Measurements from ENCODE around the gene ME2. TPM values are rescaled to one million over a fixed set of nuclear protein-coding genes. Genes with fewer than 3 reads are reported as not detected.

The ME2 gene
- total RNA-seq, 1 experiment from 2014 or later = 49.0 TPM

- H3K4me2 ChIP-seq (ENCODE audit: low read length) = no peak overlapping the region
- ATAC-seq (peak; percentile 45; the same call in 1 of the 2 replicates), DNase-seq (ENCODE audit: low read depth, low spot score) (no peak)
- no peaks in the 10 kb centered on the region for H3K9me2 ChIP-seq (ENCODE audit: insufficient read depth)
- peak; percentile 17 to 40 (median 35); a peak in 3 of 6 replicates for TF ChIP-seq CTCF (IDR thresholded peaks at IDR 0.05 in 2 of 3, conservative IDR thresholded peaks at IDR 0.05 in 1 of 3; ENCODE audit: borderline replicate concordance in 1 of 3, insufficient read depth in 1 of 3, low read depth in 2 of 3, low read length in 2 of 3)
- TF ChIP-seq RAD21 (IDR thresholded peaks at IDR 0.05; ENCODE audit: low read depth) = peak; percentile 59
- TF ChIP-seq SRF (IDR thresholded peaks at IDR 0.05; ENCODE audit: low read depth) = no peak
- H3K9me3 ChIP-seq (ENCODE audit: control insufficient read depth in 1 of 2, insufficient read depth in 1 of 2, low read depth in 1 of 2, low read length in 2 of 2) = no peaks in the 10 kb centered on the region
- no peak overlapping the region for H3K9ac ChIP-seq (ENCODE audit: low read length)
- no TSS peak for BruUV-seq (replicated peaks)
- ChIA-PET CTCF (interaction anchor here (1.0 to 1.8 kb wide), 5 partner anchors 12 to 48 kb away, joined by 3 to 8 read pairs (median 4); partner anchors contain the start of gene ME2), POLR2A (interaction anchor here (1.2 kb wide), 1 partner anchor 161 kb away, joined by 3 read pairs; no protein-coding TSS in a partner anchor), RAD21 (ENCODE audit: low non-redundant PET in 1 of 2, low total read pairs in 2 of 2, uncharacterized antibody in 2 of 2, unreplicated experiment in 2 of 2) (interaction anchor here (0.7 to 1.4 kb wide), 2 partner anchors 46 to 82 kb away, joined by 3 to 5 read pairs; no protein-coding TSS in a partner anchor)
- no peak overlapping the region for H2AFZ ChIP-seq (ENCODE audit: low read depth, low read length, poor library complexity, severe bottlenecking)
- no peaks in the 10 kb centered on the region for H3K79me2 ChIP-seq (ENCODE audit: insufficient read depth, low read length)
- H3K4me3 ChIP-seq (replicated peaks in 1 of 2; ENCODE audit: low read depth in 1 of 2, low read length in 2 of 2) = no peak overlapping the region
- H3K4me1 ChIP-seq (ENCODE audit: control insufficient read depth in 1 of 2, insufficient read depth in 2 of 2, low read length in 2 of 2) = peaks cover 25 to 39% of the 10 kb centered on the region in 2 experiments
- intact Hi-C loops (cut with micrococcal nuclease) = loop anchor here (5.0 kb wide), 2 partner anchors 44 to 359 kb away; partner anchors contain the start of gene MRO
- no peak overlapping the region for H3K27ac ChIP-seq (ENCODE audit: low read depth, low read length)
- no peaks in the 10 kb centered on the region for H3K36me3 ChIP-seq (ENCODE audit: control insufficient read depth in 1 of 2, insufficient read depth in 2 of 2, low read length in 2 of 2)
- H4K20me1 ChIP-seq (ENCODE audit: insufficient read depth) = no peaks in the 10 kb centered on the region
- H3K27me3 ChIP-seq (ENCODE audit: insufficient read depth, low read length) = no peaks in the 10 kb centered on the region
Observed at GRCh38 chr18:50866765-50867164, 12.2 kb upstream of the ME2 start.

GRCh38 chr18:50869150-50869549 lies 9.8 kb upstream of the ME2 start:
- Histone ChIP-seq H4K20me1 (ENCODE audit: insufficient read depth) (no peaks in the 10 kb centered on the region), H3K27ac (ENCODE audit: low read depth, low read length) (peak overlapping the region; percentile 58; the same call in 1 of the 2 replicates), H3K79me2 (ENCODE audit: insufficient read depth, low read length) (no peaks in the 10 kb centered on the region), H3K9me2 (ENCODE audit: insufficient read depth) (no peaks in the 10 kb centered on the region), H3K27me3 (ENCODE audit: insufficient read depth, low read length) (no peaks in the 10 kb centered on the region), H3K9me3 (ENCODE audit: control insufficient read depth in 1 of 2, insufficient read depth in 1 of 2, low read depth in 1 of 2, low read length in 2 of 2) (no peaks in the 10 kb centered on the region), H3K36me3 (ENCODE audit: control insufficient read depth in 1 of 2, insufficient read depth in 2 of 2, low read length in 2 of 2) (no peaks in the 10 kb centered on the region), H3K9ac (ENCODE audit: low read length) (no peak overlapping the region), H3K4me1 (ENCODE audit: control insufficient read depth in 1 of 2, insufficient read depth in 2 of 2, low read length in 2 of 2) (peaks cover 25 to 42% of the 10 kb centered on the region in 2 experiments), H2AFZ (ENCODE audit: low read depth, low read length, poor library complexity, severe bottlenecking) (peak overlapping the region; percentile 83), H3K4me3 (replicated peaks in 1 of 2; ENCODE audit: low read depth in 1 of 2, low read length in 2 of 2) (no peak overlapping the region), H3K4me2 (ENCODE audit: low read length) (peak overlapping the region; percentile 63)
- TF ChIP-seq CTCF (IDR thresholded peaks at IDR 0.05 in 2 of 3, conservative IDR thresholded peaks at IDR 0.05 in 1 of 3; ENCODE audit: borderline replicate concordance in 1 of 3, insufficient read depth in 1 of 3, low read depth in 2 of 3, low read length in 2 of 3) = no peak
- no peak for TF ChIP-seq REST (IDR thresholded peaks at IDR 0.05; ENCODE audit: low read depth)
- TF ChIP-seq FOSL1 (IDR thresholded peaks at IDR 0.05; ENCODE audit: low read depth) = no peak
- no peak for TF ChIP-seq ELF1 (IDR thresholded peaks at IDR 0.05; ENCODE audit: borderline replicate concordance, low read depth)
- no peak for TF ChIP-seq ATF3 (IDR thresholded peaks at IDR 0.05)
- intact Hi-C loops (cut with micrococcal nuclease) = loop anchor here (5.0 kb wide), 2 partner anchors 47 to 362 kb away; partner anchors contain the start of gene MRO
- ChIA-PET POLR2A (interaction anchor here (2.2 kb wide), 1 partner anchor 10 kb away, joined by 14 read pairs; the partner anchor contains the start of gene ME2), RAD21 (ENCODE audit: low non-redundant PET in 1 of 2, low total read pairs in 2 of 2, uncharacterized antibody in 2 of 2, unreplicated experiment in 2 of 2) (no interaction called here), CTCF (interaction anchor here (1.1 to 2.1 kb wide), 2 partner anchors 10 to 50 kb away, joined by 3 to 6 read pairs; partner anchors contain the start of gene ME2)
- no TSS peak for BruUV-seq (replicated peaks)
- DNase-seq (ENCODE audit: low read depth, low spot score) = no peak
- no peak for ATAC-seq

Data from HCT116 (cell line).